Stomach (tissue), 9 donors: ENCODE measurements around the gene PPM1L. TPM values are rescaled to one million over a fixed set of nuclear protein-coding genes. Genes with fewer than 3 reads are reported as not detected.

Experiments used
- DNase-seq, 2 donors: peaks; one replicate each; pipeline versions ENCODE4 v3.0.0 to v3.0.0-alpha.2; 2013 to 2019
- H3K27ac ChIP-seq, 5 donors: fragments of 200-600 bp in 4 of 5; sonication (generic) in 4 of 5; one replicate each; pipeline ENCODE4 v1.5.1; 2013 to 2019; ENCODE audit warnings: mild to moderate bottlenecking in 1 of 5, moderate library complexity in 1 of 5
- H3K27me3 ChIP-seq, 3 donors: fragments of 200-600 bp; sonication (generic); one replicate each; pipeline ENCODE4 v1.5.1; 2017 to 2019; ENCODE audit warnings: mixed run types in 1 of 3
- H3K36me3 ChIP-seq, 4 donors: fragments of 200-600 bp; sonication (generic); 1 replicate in 3 of 4; 2 replicates in 1 of 4; pipeline ENCODE4 v1.5.1; 2016 to 2019
- H3K4me1 ChIP-seq, 4 donors: fragments of 200-600 bp; sonication (generic); one replicate each; pipeline ENCODE4 v1.5.1; 2016 to 2019
- H3K4me3 ChIP-seq, 4 donors: fragments of 200-600 bp; sonication (generic) in 3 of 4; one replicate each; pipeline ENCODE4 v1.5.1; 2016 to 2019; ENCODE audit warnings: mild to moderate bottlenecking in 1 of 4
- H3K9me3 ChIP-seq, 4 donors: fragments of 200-600 bp; sonication (generic); one replicate each; pipeline ENCODE4 v1.5.1; 2016 to 2019
- EP300 ChIP-seq: sonication (generic); formaldehyde crosslinking; IDR thresholded peaks from one replicate; pipeline ENCODE4 v1.6.1; 2017; ENCODE audit warnings: antibody characterized with exemption
- POLR2A ChIP-seq, 4 donors: fragments of 450-650 bp; IDR thresholded peaks; one replicate each; pipeline ENCODE4 v1.6.1; 2016; ENCODE audit warnings: antibody characterized with exemption in 4 of 4, control low read depth in 2 of 4, mild to moderate bottlenecking in 1 of 4, moderate library complexity in 1 of 4
- POLR2AphosphoS5 ChIP-seq, 3 donors: sonication (generic); formaldehyde crosslinking; IDR thresholded peaks; one replicate each; pipeline ENCODE4 v1.6.1; 2016; ENCODE audit warnings: antibody characterized with exemption in 3 of 3
- WGBS, 5 donors: extraction: QIAGEN DNeasy Blood & Tissue Kit in 3 of 5; methylation state at CpG; one replicate each; pipeline versions ENCODE4 v1.1.5 to v1.1.7; 2013 to 2018; 5-methylcytosine and 5-hydroxymethylcytosine counted together
- intact Hi-C: fragments of 100-400 bp; cut with DNase I; formaldehyde crosslinking; loops from one replicate; pipeline ENCODE4 v1.15.1; 2023; ENCODE audit warnings: low total_unique reads
- polyA plus RNA-seq, 3 donors: library from polyadenylated mRNA; stranded (reverse); fragments of 200-250 nt; gene quantifications; one replicate each; pipeline ENCODE4 v1.2.3, GENCODE V29; 2013
- total RNA-seq, 5 donors: library from RNA; depleted of rRNA; stranded (reverse); fragments of >200 nt; gene quantifications; one replicate each; pipeline versions ENCODE4 v1.1.0 to v1.2.3, GENCODE V29; 2014 to 2016
- TF ChIP-seq, protein P1 (sequence below), 7 experiments: fragments of 450-650 bp in 4 of 7; fragments of 200-600 bp in 3 of 7; sonication (generic) in 3 of 7; IDR thresholded peaks; one replicate each; pipeline ENCODE4 v1.5.1; 2016 to 2019; ENCODE audit warnings: antibody characterized with exemption in 7 of 7, control low read depth in 2 of 7, mild to moderate bottlenecking in 1 of 7
- donor health status: healthy with polysubstance abuse.
- donor health status: Bipolar disorder and iron deficiency.
- donor health status: healthy.

Gene PPM1L
- total and polyA plus RNA-seq, 8 donors = 0.61 to 45.1 (median 15.2) TPM

DNA sequence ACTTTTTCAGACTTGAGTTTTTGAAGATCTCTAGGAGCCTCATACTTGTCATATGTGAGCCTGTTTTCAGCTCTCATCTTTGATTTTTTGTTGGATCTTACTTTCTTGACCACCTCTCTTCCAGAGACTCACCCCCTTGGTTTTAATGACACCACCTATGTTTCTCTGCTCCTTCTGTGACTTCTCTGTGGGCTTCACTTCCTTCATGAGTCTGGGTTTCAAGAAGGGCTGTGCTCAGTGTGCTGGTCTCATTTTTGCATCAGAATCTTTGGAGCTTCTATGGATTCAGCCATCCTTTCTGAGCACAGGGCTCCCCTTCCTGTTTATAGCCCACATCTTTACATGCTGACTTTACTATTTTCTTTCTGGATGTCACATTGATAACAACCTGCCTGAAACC, 17.7 kb downstream of the PPM1L start:
- DNase-seq = no peak
- Histone ChIP-seq H3K4me3 (no peak overlapping the region), H3K27ac (no peak overlapping the region), H3K27me3 (no peaks in the 10 kb centered on the region), H3K36me3 (no peaks in the 10 kb centered on the region), H3K4me1 (peaks cover 0 to 41% (median 17%) of the 10 kb centered on the region in 4 donors), H3K9me3 (no peaks in the 10 kb centered on the region)
- intact Hi-C loops = no loop called here
- TF ChIP-seq POLR2AphosphoS5 (IDR thresholded peaks at IDR 0.05) = no peak
- TF ChIP-seq, protein P1, sequence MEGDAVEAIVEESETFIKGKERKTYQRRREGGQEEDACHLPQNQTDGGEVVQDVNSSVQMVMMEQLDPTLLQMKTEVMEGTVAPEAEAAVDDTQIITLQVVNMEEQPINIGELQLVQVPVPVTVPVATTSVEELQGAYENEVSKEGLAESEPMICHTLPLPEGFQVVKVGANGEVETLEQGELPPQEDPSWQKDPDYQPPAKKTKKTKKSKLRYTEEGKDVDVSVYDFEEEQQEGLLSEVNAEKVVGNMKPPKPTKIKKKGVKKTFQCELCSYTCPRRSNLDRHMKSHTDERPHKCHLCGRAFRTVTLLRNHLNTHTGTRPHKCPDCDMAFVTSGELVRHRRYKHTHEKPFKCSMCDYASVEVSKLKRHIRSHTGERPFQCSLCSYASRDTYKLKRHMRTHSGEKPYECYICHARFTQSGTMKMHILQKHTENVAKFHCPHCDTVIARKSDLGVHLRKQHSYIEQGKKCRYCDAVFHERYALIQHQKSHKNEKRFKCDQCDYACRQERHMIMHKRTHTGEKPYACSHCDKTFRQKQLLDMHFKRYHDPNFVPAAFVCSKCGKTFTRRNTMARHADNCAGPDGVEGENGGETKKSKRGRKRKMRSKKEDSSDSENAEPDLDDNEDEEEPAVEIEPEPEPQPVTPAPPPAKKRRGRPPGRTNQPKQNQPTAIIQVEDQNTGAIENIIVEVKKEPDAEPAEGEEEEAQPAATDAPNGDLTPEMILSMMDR (IDR thresholded peaks at IDR 0.05) = no peak
- TF ChIP-seq POLR2A (IDR thresholded peaks at IDR 0.05) = no peak
- no peak for TF ChIP-seq EP300

DNA sequence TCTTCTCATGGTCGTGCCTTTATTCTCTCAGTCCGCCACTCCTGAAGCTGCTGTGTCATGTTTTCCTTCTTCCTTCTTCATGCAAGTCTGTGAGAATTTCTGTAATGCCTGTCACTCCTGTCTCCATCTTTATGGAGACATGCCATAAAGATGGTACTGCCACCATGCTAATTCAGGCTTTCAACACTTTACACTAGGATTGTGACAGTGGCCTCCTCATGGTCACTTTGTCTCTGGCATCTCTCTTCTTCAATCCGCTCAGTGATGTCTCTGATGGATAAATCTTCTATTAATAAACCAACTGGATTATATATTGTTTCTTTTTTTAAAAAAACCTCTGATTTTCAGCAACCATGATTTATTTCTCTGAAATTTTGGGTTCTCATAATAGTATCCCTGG, 18.1 kb downstream of the PPM1L start:
- Histone ChIP-seq H3K4me3 (no peak overlapping the region), H3K27ac (no peak overlapping the region), H3K4me1 (peaks cover 0 to 45% (median 17%) of the 10 kb centered on the region in 4 donors), H3K9me3 (no peaks in the 10 kb centered on the region), H3K27me3 (no peaks in the 10 kb centered on the region), H3K36me3 (no peaks in the 10 kb centered on the region)
- no peak for DNase-seq
- whole genome bisulfite sequencing, 5 donors = 85 to 93% (median 87%) methylated on average over 3 of the region's 3 CpGs
- no peak for TF ChIP-seq POLR2AphosphoS5 (IDR thresholded peaks at IDR 0.05)
- no peak for TF ChIP-seq EP300
- TF ChIP-seq, protein P1 (IDR thresholded peaks at IDR 0.05) = no peak
- no peak for TF ChIP-seq POLR2A (IDR thresholded peaks at IDR 0.05)
- intact Hi-C loops = no loop called here

DNA sequence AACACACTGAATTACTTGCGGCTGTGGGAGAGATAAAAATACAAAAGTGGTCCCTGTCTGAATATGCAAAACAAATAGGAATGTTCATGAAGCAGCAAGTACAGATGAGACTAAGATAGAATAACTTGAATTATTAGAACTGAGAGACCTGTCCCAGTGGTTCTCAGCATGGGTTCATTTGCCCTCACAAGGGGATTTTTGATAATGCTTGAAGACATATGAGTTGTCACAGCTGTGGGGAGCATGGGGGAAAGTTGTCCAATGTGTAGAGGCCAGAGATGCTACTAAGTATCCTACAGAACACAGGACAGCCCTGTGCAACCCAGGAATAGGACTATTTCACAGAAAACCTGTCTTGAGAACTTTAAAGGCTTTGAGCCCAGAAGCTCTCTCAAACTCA, 22.4 kb downstream of the PPM1L start:
- H3K9me3 ChIP-seq = no peaks in the 10 kb centered on the region
- no peak overlapping the region for H3K4me3 ChIP-seq
- H3K36me3 ChIP-seq = no peaks in the 10 kb centered on the region
- no peaks in the 10 kb centered on the region for H3K27me3 ChIP-seq
- H3K27ac ChIP-seq = no peak overlapping the region
- 28 to 45% (median 34%) methylated on average over 1 of the region's 1 CpG for WGBS, 5 donors
- TF ChIP-seq EP300 (no peak), POLR2AphosphoS5 (IDR thresholded peaks at IDR 0.05) (no peak), POLR2A (IDR thresholded peaks at IDR 0.05) (no peak)
- TF ChIP-seq, protein P1 (IDR thresholded peaks at IDR 0.05) = no peak
- peaks cover 2 to 56% (median 22%) of the 10 kb centered on the region in 4 donors for H3K4me1 ChIP-seq
- intact Hi-C loops = no loop called here
- no peak for DNase-seq

DNA sequence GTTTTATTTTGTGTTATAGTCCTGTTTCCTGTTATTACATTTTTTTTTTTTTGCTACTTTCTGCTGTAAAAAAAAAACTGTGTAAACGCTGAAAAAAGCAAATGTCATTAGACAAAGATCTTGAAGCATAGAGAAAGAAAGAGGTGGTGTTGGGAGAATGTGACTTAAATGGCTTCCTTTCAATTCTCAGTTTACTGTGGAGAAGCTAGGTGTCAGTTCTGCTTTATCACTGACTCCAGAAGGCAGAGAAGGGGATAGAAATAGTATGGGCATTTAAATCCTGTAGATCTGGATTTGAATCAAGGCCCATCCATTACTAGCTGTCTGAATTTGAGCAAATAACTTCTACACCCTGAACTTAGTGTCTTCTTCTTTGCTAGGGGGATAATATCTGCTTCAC, 23.0 kb downstream of the PPM1L start:
- H3K27me3 ChIP-seq = no peaks in the 10 kb centered on the region
- no peak for DNase-seq
- intact Hi-C loops = no loop called here
- H3K4me1 ChIP-seq = peaks cover 0 to 53% (median 22%) of the 10 kb centered on the region in 4 donors
- H3K4me3 ChIP-seq = no peak overlapping the region
- no peak overlapping the region for H3K27ac ChIP-seq
- TF ChIP-seq POLR2AphosphoS5 (IDR thresholded peaks at IDR 0.05) (no peak), POLR2A (IDR thresholded peaks at IDR 0.05) (no peak), EP300 (no peak)
- TF ChIP-seq, protein P1 (IDR thresholded peaks at IDR 0.05) = no peak
- no peaks in the 10 kb centered on the region for H3K9me3 ChIP-seq
- H3K36me3 ChIP-seq = no peaks in the 10 kb centered on the region
- 17 to 44% (median 24%) methylated on average over 1 of the region's 1 CpG for WGBS, 5 donors
